NCI-H1092 treated with DMSO at 0.1 percent for 48 hours (cell line): ENCODE data around the gene PPP1R16B.
A peak's percentile ranks its signal among the peaks of the same experiment; 100 is the strongest.

Experiments used
- DNase-seq: peaks from one replicate; lab custom pipeline; 2025; lab: John Stamatoyannopoulos, UW

The PPP1R16B gene

DNA sequence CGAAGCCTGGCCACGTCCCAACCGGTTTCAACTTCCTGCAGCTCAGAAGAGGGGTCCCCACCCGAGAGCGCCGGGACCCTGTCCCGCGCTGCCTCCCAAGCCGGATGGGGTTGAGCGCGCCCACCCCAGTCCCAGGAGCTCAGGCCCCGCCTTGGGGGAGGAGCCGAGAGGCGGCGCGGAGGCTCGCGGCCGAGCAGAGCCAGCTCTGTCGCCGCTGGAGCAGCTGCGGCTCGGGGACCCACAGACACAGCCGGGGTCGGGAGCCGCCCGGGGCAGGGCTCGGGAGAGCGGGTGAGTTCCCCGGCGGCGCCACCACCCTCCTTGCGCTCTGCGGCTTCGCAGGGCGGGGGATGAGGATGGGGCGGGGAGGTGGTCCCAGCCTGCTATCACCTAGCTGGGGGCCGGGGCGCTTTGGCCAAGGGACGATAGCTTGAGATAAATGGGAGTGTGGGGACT is at the start of gene PPP1R16B:
PPP1R16B (plus strand) TSS at position 196 of the 456 bp plus-strand sequence. CDS start 30,229 bp downstream, outside the sequence.
- DNase-seq: peak; percentile 28

DNA sequence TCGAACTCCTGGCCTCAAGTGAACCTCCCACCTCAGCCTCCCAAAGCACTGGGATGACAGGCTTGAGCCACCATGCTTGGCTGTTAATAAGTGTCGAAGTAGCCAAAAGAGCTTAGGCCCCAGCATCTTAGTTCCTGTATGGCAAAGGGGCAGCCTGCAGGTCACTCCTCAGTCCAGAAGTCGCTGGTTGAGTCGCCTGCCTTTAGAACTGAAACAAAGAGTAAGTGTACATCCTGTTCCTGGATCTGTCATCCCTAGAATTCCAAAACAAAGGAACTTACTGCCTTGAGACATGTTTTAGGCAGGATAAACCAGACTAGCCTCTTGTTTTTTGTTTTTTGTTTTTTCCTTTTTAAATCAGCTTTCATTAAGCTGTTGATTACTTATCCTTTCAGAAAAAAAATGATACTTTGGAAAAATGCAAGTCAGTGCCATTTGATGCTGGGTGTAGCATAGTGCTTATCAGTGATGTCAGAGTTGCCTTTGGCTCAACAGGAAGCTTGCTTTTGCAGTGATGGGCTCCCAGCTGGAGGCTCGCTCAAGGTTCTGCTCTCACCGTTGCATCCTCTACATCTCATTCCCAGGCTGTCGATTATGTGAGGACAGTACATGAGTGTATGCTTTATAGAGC is 48.2 kb upstream of the PPP1R16B start:
- no peak for DNase-seq

DNA sequence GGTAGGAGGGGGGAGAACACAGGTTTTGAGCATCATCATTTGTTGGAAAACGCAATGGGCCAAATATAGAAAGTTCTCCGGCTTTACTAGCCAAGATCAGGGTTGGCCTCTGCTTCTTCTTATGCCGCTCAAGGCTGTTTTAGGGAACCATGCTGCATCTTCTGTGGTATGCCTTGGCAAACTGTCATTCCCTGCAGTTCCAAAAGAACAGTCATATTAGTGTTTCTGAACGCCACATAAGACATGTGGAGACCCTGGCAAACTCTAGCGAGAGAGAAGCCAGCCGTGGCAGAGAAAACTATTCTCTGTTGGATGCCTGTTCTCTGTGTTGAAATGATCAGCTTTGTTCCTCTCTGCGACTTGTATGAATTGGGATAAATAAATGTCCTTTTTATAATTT is 46.4 kb upstream of the PPP1R16B start:
- DNase-seq: no peak

DNA sequence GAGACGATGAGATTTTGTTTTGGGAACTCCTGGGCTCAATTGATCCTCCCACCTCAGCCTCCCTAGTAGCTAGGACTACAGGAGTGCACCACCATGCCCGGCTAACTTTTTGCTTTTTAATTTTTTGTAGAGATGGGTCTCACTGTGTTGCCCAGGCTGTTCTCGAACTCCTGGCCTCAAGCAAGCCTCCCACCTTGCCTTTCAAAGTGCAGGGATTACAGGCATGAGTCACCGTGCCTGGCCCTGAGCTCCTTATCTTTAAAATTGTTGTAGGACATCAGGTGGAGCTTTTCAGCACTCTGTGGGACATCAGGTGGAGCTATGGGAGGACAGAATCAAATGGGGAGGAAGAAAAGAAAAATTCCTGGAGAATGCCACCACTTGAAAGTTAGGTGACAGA is 44.5 kb upstream of the PPP1R16B start:
- no peak for DNase-seq

DNA sequence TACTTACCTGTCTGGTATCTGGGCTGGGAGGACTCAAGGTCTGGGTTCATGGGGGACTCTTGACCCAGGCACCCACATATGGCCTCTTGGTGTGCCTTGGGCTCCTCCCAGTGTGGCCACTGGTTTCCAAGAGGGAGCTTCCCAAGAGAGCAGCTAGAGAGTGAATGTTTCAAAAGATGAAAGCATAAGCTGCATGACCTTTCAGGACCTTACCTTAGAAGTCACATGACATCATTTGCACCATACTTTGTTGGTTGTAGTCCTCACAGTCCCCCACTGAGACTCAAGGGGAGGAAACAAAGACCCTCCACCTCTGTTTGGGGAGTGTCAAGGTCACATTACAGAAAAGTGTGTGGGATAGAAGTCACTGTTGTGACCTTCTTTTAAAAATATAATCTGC is 43.3 kb upstream of the PPP1R16B start:
- DNase-seq: no peak

DNA sequence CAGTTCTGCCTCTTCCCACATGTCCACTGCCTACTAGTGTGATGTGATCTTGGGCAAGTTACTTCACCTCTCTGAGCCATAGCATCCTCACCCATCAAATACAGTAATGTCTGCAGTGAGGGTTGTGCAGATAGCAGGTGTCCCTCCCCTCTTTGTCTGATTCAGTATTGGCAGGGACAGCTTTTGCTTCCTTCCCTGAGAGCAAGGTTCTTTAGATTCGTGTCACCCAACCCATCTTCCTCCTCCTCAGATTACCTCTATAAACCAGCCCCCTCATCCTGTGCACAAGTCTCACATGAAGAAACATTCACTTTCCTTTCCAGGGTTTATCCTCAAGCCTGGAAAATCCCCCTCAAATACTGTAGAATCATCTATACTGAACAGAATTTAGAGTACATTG is 41.9 kb upstream of the PPP1R16B start:
- no peak for DNase-seq

DNA sequence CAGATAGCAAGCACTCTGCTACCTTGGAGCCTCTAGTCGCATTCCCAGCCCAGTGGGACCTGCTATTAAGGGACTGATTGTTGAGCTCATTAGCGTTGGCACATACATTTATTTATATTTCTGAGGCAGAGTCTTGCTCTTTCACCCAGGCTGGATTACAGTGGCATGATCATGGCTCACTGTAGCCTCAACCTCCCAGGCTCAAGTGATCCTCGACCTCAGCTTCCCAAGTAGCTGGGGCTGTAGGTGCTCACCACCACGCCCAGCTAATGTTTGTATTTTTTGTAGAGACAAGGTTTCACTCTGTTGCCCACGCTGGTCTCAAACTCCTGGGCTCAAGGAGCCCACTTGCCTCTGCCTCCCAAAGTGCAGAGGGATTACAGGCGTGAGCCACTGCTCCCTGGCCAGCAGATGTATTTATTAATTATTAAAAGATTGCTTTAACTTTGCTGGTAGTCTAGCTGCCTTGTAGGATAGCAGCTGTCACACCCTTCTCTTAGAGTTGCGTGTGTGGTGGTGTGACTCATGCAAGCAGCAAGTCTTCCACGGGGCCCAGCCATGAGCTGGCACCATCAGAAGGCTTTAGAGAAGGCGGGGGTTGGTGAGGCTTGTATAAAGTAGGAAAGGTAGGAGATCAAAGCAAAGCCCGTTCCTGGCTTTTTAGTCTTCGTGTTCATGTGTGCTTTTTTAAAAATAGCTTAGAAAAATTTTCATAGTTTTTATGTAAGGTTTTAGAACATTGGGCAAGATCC is 40.8 kb upstream of the PPP1R16B start:
- DNase-seq: no peak

DNA sequence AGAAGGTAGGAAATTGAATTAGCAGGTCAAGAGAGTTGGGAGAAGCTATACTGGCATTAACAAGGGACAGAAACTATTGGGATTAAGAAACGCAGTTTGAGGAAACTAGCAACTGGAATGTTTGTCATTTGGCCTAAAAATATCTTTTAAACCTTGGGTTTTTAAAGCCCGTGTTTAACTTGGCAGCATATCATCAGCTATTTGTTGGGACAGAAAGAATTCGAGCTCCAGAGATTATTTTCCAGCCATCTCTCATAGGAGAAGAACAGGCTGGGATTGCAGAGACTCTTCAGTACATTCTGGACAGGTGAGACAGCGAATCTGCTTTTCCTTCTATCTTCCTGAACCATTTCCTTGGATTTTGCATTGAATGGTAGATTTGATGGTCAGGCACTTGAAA is 39.4 kb upstream of the PPP1R16B start:
- no peak for DNase-seq

DNA sequence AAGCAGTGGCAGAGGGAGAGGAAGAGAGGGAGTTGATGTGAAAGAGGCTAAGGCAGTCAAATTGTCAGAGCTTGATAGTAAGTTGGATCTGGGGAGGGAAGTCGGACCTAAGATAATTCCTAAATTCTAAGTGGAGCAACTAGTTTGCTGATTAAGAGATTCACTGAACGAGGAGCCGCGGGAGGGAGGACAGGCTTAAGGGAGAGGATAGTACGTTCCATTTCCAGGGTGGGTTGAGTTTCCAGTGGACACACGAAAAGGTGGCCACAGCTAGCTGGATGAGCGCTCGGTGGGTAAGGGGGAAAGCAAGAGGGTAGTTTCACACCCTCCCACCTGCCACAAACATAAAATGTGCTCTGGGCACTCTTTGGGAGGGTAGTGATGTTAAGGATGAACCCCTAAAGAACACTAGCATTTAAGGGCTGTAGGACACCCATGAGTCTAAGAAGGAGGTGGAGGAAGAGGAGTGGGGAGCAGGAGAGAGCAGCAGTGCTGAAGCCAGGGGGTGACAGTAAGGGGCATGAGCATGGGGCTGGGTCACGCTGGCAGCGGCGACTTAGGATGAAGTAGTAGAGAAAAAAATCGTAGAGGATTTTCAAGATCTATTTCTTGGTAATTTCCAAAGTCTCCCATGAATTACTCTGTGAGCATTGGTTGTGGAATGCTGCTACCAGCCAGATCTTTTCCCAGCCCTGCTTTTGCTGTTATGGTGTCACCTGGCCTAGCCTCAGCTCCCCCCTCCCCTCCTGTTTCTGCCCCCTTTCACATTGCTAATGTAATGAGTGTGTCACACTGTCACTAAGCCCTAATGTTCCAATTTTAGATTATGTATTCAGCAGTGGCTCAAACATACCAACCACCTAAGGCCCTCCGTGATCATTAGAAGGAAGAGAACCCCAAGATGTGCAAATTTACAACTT is 35.9 kb upstream of the PPP1R16B start:
- no peak for DNase-seq

DNA sequence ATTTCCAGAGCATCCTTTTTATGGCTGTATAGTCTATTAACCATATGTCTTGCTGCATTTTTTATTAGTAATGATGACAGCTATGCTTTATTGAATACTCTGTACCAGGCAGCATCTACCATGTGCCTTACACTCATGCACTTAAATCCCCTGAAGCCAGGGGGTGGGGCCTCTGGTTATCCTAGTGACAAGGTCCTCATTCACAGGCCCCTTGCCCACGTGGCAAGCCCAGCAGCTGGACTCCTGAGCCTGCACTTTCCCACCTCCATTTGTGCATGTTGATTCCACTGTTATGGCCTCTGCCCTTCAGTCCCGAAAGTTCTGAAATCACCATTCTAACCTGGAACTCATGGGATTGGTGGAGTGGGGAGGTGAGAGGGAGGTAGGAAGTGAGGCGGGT is 35.0 kb upstream of the PPP1R16B start:
- no peak for DNase-seq

DNA sequence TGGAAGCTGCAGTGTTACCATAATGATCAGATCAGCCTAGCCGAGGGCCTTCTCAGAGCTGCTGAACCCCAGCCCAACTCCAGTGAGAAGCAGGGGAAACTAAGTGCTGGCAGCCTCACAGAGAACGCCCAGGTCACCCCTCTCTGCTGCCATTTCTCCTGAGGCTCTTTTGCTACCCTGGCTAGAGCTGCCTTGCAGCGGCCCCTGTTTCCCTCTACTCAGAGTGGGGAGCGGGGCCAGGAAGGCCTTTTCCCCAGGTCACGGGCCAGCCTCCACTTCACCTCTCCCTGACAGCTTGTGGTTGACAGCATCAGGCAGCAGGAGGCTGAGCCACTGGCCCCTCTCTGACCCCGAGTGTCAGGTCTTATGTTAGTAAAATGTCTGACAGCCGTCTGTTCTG is 34.5 kb upstream of the PPP1R16B start:
- no peak for DNase-seq

DNA sequence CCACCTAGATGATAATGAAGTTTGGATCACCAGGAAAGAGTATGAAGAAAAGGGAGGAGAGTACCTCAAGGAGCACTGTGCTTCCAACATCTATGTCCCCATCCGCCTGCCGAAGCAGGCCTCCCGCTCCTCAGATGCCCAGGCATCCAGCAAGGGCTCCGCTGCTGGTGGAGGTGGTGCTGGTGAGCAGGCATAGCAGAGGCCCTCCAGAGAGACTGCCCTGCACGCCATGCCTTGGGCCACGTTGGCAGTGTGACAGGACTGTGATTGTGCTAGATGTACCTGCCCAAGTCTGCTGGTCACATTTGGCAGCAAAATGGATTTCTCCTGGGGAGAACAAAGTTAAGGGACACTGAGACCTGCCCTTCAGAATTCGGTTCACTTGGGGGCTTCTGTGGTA is 33.9 kb upstream of the PPP1R16B start:
- no peak for DNase-seq

DNA sequence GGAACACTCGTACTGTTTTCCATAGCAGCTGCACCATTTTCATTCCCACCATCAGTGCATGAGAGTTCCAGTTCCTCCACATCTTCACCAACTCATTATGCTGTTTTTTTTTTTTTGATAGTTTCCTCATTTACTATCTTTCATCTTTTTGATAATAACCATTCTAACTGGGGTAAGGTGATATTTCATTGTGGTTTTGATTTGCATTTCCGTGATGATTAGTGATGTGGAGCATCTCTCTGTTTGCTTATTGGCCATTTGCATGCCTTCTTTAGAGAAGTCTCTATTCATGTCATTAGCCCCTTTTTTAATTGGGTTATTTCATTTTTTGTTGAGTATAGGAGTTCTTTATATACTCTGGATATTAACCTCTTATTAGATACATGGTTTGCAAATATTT is 31.3 kb upstream of the PPP1R16B start:
- no peak for DNase-seq

DNA sequence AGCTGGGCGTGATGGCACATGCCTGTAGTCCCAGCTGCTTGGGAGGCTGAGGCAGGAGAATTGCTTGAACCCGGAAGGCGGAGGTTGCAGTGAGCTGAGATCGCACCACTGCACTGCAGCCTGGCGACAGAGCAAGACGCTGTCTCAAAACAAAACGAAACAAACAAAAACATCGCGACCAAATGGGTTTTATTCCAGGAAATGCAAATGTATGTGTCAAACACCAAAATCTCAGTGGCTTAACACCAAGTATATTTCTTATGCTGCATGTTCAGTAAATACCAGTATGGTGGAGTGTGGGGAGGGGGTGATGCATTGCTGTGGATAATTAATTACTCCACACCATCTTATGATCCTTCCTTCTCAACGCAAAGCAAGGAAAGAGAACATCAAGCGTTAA is 29.1 kb upstream of the PPP1R16B start:
- DNase-seq: no peak

DNA sequence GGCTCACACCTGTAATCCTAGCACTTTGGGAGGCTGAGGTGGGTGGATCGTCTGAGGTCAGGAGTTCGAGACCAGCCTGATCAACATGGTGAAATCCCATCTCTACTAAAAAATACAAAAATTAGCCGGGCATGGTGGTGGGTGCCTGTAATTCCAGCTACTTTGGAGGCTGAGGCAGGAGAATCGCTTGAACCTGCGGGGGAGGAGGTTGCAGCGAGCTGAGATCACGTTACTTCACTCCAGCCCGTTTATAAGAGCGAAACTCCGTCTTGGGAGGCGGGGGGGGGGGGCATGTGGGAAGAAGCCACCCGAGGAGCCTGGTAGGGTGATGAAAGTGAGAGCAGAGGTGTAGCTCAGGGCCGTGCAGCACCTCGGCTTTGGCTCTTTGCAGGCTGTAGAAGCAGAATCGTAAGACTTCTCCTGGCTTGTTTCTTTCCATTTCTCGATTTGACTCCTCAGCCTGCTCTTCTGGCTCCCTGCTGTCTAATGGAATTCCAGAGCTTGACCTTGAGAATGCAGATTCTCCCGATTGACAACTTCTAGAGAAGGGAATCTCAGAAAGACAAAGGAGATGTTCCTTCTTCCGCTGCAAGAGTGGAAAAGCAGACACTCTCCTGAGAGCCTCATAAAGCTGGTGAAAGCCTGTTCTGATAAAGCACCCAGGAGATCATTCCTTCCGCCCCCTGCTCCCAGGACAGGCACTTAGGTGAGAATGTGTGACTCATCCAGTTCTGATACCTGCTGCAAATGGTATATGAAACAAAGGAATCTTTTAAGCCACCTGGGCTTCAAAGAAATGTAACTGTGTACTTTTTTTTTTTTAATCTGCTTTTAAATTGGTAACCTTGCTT is 26.0 kb upstream of the PPP1R16B start:
- DNase-seq: no peak

DNA sequence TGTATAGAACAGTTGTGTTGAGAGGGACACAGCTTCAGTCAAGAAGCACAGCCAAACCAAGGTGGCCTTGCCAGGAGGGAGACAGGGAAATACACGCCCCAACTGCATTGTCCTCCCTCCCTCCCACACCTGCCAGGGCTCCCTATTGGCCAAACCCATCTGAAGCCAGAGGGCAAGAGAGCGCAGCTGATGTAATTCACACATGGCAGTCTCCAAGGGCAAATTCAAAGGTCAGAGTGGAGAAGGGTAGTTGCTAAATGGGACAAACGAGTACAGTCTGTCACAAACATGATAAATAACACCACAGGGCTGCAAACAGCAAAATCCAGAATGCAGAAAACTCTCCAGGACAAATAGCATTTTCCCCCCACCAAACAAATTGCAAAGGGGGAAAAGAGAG is 23.2 kb upstream of the PPP1R16B start:
- no peak for DNase-seq

DNA sequence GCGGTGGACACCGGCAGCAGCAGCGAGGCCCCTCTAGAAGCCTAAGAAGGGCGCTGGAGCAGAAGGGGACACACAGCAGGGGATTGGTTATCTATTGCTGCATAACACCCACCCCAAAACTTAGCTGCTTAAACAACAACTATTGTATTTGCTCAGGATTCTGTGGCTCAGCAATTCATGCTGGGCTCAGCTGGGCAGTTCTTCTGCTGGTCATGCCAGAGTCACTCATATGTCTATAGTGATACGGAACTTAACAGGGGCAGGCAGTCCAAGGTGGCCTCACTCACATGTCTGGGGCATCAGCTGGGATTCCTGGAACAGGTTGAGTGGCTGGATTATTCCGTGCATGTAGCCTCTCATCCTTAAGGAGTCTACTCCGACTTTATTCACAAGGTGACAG is 17.6 kb upstream of the PPP1R16B start:
- DNase-seq: no peak

DNA sequence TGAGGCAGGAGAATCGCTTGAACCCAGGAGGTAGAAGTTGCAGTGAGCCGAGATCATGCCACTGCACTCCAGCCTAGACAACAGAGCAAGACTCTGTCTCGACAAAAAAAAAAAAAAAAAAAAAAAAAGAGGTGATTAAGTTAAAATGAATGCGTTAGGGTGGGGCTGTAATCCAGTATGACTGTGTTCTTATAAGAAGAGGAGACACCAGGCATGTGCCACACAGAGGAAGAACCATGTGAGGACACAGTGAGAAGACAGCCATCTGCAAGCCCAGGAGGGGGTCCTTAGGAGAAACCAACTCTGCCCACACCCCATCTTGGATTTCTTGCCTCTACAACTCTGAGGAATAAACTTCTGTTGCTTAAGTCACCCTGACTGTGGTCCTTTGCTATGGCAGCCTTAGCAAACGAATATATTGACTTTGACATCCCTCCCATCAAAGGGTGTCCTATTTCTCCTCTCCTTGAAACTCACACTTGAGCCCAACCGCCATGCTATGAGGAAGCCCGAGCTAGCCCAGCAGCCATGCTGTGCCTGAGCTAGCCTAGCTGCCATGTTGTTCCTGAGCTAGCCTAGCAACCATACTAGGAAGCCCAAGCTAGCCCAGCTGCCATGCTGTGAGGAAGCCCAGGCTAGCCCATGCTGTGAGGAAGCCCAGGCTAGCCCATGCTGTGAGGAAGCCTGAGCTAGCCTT is 15.8 kb upstream of the PPP1R16B start:
- no peak for DNase-seq

DNA sequence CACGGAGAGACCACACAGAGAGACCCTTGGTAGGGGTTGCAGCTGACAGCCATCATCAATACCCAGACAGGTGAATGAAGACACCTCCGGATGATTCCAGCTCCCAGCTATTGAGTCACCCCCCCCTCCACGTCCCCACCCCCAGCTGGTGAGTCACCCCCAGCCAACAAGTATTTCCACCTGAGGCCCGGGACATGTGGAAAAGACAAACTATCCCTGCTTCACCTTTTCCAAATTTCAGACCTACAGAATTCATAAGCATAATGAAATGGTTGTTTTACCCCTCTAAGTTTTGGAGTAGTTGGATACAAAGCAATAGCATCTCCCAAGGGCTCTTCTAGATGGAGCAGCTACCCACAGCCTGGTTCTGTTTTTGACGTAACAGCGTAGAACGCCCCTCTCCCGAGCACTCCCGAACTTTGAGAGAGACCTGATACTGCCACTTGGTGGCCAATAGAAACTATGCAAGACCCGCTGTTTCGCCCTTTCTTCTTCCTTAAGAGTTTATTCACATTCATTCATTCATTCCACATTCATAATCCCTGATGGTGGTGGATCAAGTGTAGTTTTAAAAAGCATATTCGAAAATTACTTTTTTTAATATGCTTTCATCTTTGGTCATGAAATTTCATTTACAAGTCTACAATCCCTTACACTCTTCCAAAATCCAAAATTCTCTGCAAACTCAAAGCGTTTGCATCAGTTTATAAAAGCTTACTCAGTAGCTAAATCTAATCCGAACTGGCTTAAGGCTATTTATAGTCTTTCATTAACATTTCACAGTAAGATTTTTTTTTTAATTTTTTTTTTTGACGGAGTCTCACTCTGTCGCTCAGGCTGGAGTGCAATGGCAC is 15.1 kb upstream of the PPP1R16B start:
- no peak for DNase-seq

DNA sequence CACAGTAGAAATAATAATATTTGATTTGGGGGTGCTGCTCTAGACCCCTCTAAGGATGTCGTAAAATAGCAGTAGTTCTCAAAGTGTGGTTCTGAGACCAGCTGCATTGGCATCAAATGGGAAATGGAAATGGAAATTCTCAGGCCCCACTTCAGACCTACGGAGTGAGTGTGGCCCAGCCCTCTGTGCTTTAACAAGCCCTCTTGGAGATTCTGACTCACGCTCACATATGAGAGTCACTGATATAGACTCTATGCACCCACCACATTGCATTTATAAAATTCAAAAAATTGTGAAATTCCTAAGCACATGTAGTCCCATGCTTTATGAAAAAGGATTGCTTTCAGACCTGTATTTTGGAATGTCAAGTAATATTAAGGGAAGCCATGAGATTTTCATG is 14.2 kb upstream of the PPP1R16B start:
- DNase-seq: no peak
